HL-60 (cell line): ENCODE data around the gene CERS6.

Experiments
- DNase-seq, 2 experiments: peaks; one replicate each; pipeline ENCODE4 v3.0.0-alpha.2; 2010 to 2020; ENCODE audit warnings: low read depth in 1 of 2, low spot score in 1 of 2
- H3K27ac ChIP-seq: fragments of 250-450 bp; sonication (Bioruptor Pico); replicated peaks from 2 replicates; pipeline ENCODE4 v1.5.1; 2020; ENCODE audit warnings: mild to moderate bottlenecking, moderate library complexity
- H3K27me3 ChIP-seq: fragments of 250-450 bp; sonication (Bioruptor Pico); 2 replicates; pipeline ENCODE4 v1.5.1; 2021; ENCODE audit warnings: mild to moderate bottlenecking, moderate library complexity; ENCODE audit not compliant: insufficient read depth, poor library complexity, severe bottlenecking
- H3K4me3 ChIP-seq: replicated peaks from 2 replicates; pipeline ENCODE4 v1.5.1; 2011; ENCODE audit warnings: mild to moderate bottlenecking, control low read depth, low read length; ENCODE audit not compliant: insufficient read depth
- CTCF ChIP-seq: IDR thresholded peaks from one replicate; pipeline ENCODE4 v1.5.1; 2011; ENCODE audit warnings: low read length, control low read depth, inconsistent platforms; ENCODE audit not compliant: insufficient read depth
- GABPA ChIP-seq: IDR thresholded peaks from 2 replicates; pipeline ENCODE4 v1.6.1; 2012; ENCODE audit warnings: low read depth
- POLR2AphosphoS5 ChIP-seq: IDR thresholded peaks from 2 replicates; pipeline ENCODE4 v1.6.1; 2012; ENCODE audit warnings: low read depth
- REST ChIP-seq: IDR thresholded peaks from 2 replicates; pipeline ENCODE4 v1.6.1; 2012; ENCODE audit warnings: low read depth; ENCODE audit not compliant: insufficient replicate concordance
- SPI1 ChIP-seq: IDR thresholded peaks from 2 replicates; pipeline ENCODE4 v1.6.1; 2012; ENCODE audit warnings: low read depth, mild to moderate bottlenecking, borderline replicate concordance

The CERS6 gene

GRCh38 chr2:168732506-168732905 is 276.4 kb downstream of the CERS6 start:
- DNase-seq = no peak
- H3K27me3 ChIP-seq = no peaks in the 10 kb centered on the region
- no peak overlapping the region for H3K4me3 ChIP-seq
- H3K27ac ChIP-seq = no peak overlapping the region
- TF ChIP-seq REST = no peak
- TF ChIP-seq POLR2AphosphoS5 = no peak
- TF ChIP-seq SPI1 = no peak
- no peak for TF ChIP-seq CTCF

GRCh38 chr2:168734199-168734760 is 278.2 kb downstream of the CERS6 start:
- Histone ChIP-seq H3K4me3 (no peak overlapping the region), H3K27me3 (no peaks in the 10 kb centered on the region), H3K27ac (no peak overlapping the region)
- TF ChIP-seq CTCF = no peak
- TF ChIP-seq REST = no peak
- TF ChIP-seq SPI1 = no peak
- TF ChIP-seq GABPA = no peak
- no peak for TF ChIP-seq POLR2AphosphoS5
- DNase-seq = no peak

GRCh38 chr2:168736649-168737445 is 280.8 kb downstream of the CERS6 start:
- Histone ChIP-seq H3K27me3 (no peaks in the 10 kb centered on the region), H3K27ac (no peak overlapping the region), H3K4me3 (no peak overlapping the region)
- DNase-seq = no peak
- TF ChIP-seq SPI1 (no peak), CTCF (no peak), REST (no peak), POLR2AphosphoS5 (no peak), GABPA (no peak)
